GM21447 (cell line): ENCODE data around the gene OR4N5.
"Not testable (repeated sequence)": the region's sequence is repeated elsewhere in the genome, so short reads cannot be mapped to it uniquely, and the experiment has no call there.

ENCODE experiments used
- ATAC-seq: cut with Tn5 transposase; IDR thresholded peaks from one replicate; pipeline ENCODE4 v1.9.1; 2021; ENCODE audit not compliant: unreplicated experiment

The OR4N5 gene, protein sequence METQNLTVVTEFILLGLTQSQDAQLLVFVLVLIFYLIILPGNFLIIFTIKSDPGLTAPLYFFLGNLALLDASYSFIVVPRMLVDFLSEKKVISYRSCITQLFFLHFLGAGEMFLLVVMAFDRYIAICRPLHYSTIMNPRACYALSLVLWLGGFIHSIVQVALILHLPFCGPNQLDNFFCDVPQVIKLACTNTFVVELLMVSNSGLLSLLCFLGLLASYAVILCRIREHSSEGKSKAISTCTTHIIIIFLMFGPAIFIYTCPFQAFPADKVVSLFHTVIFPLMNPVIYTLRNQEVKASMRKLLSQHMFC

GRCh38 chr14:20138520-20138919 is at the start of gene OR4N5:
OR4N5 (plus strand) TSS chr14:20138820; CDS start chr14:20143736, 4,916 bp downstream.
- ATAC-seq: no peak

DNA sequence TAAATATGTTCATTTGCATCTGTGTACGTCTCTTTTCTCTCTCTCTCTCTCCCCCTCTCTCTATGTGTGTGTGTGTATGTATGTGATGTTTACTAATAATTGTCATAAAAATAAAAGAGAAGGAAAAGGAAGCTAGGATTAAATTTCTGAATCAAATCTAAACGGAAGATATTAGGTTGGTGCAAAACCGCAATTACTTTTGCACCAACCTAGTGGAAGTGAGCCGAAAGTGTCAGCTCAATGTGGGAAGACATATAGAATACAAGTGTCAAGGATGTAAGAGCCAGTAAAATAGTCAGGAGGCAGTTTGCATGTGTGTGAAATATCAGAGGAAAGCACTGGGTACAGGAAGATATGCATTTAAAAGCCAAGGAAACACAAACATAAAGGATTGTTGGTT is 46.6 kb upstream of the OR4N5 start:
- ATAC-seq: no peak

DNA sequence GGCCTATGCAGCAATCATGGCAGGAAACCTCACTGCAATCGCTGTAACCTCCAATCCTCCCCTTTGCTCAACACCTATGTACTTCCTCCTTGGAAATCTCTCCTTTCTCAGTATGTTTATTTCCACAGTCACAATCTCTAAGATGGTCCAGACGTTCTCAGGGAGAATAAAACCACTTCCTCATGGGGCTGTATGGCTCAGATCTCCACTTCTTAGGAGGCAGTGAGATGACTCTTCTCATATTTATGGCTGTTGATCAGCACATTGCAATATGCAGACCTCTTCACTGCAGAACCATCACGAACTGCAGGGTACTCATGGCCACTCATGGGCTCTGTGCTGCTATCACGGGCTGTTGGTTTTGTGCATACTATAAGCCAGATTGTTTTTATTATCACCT is 45.2 kb upstream of the OR4N5 start:
- no peak for ATAC-seq

GRCh38 chr14:20098926-20099770 is 39.5 kb upstream of the OR4N5 start:
- ATAC-seq: not testable (repeated sequence)

DNA sequence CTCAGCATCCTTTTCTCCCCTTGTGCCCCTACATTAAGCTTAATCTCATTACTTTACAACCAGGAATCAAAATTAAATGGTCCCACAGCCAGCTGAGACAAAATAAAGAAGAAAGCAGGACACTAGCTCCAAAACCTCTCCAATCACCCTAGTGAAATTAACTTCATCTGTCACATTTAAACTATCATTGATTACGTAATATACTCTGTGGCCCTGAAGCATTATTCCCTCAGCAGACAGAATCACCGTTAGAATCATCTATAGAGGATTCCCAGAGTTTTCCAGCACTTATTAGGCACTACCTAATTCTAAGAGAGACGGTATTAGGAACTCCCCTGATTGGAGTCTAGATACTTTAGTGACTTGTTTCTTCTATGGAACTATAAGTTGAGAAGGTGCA is 28.2 kb upstream of the OR4N5 start, which contains the start of gene OR4K17:
TSS of gene OR4K17 (plus strand) at position 302 of the 400 bp plus-strand sequence. CDS start 6,761 bp downstream, outside the sequence.
- no peak for ATAC-seq

- ATAC-seq: no peak
Measured at GRCh38 chr14:20112321-20112720, 26.3 kb upstream of the OR4N5 start.

DNA sequence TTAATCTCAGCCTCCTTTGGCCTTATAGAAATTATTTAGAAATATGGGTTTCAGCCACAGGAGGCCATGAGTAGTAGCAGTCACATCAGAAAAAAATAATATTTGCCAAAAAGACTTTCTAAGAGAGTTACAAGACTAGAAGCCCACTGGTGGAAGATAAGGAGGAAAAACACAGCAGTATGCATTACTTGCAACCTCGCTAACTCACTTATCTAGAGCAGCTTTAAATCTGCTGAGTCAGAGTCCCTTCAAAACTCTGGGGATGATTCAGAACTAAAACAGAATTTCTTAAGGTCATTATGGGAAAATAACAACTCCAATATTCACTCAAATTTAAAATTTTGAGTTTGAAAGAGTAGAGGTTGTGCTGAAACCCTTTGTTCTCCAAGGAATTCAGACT is 21.9 kb upstream of the OR4N5 start:
- no peak for ATAC-seq

- no peak for ATAC-seq
Measured at GRCh38 chr14:20118795-20119194, 19.8 kb upstream of the OR4N5 start.

DNA sequence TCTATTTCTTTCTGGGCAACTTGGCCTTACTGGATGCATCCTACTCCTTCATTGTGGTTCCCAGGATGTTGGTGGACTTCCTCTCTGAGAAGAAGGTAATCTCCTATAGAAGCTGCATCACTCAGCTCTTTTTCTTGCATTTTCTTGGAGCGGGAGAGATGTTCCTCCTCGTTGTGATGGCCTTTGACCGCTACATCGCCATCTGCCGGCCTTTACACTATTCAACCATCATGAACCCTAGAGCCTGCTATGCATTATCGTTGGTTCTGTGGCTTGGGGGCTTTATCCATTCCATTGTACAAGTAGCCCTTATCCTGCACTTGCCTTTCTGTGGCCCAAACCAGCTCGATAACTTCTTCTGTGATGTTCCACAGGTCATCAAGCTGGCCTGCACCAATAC is 5.3 kb downstream of the OR4N5 start:
- no peak for ATAC-seq

- ATAC-seq: no peak
Measured at GRCh38 chr14:20144820-20145219, 6.2 kb downstream of the OR4N5 start.

DNA sequence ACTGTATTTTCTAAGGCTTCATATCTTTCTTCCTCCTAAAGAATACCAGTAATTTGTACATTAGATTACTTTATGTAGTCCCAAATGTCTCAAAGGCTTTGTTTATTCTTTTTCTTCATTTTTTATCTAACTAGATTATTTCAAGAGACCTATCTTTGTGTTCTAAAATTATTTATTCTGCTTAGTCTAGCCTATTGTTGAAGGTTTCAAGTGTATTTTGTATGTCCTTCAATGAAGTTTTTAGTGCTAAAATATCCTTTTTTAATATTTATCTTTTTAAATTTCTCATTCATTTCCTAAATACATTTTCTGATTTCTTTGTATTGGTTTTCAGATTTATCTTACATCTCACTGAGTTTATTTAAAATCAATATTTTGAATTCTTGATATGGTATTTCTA is 25.8 kb downstream of the OR4N5 start:
- no peak for ATAC-seq

DNA sequence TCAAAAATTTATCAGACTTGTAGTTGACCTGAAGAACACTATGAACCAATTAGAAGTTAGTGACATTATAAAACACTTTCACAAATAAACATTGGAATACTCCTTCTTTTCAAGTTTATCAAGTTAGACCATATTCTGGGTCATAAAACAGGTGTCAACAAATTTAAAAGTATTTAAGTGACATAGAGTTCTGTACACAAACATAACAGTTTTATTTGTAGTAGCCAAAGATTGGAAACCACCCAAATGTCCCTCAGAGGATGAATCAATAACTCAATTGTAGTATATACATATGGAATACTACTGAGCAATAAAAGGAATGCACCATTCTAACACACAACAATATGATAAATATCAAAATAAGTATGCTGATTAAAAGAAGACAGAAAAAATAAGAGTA is 28.5 kb downstream of the OR4N5 start:
- no peak for ATAC-seq

DNA sequence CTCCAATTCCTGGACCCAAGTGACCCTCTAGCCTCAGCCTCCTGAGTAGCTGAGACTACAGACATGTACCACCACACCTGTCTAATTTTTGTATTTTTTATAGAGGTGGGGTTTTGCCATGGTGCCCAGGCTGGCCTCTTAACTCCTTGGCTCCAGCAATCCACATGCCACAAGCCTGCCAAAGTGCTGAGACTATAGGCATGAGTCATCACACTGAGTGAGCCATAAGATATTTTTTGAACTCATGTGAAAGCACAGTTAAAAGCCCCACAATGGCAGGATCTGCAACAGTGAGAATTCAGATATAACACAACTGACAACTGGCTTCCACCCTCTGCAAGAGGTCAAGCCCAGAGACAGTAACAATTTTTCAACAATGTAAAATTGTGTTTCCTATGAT is 31.2 kb downstream of the OR4N5 start:
- not testable (repeated sequence) for ATAC-seq

DNA sequence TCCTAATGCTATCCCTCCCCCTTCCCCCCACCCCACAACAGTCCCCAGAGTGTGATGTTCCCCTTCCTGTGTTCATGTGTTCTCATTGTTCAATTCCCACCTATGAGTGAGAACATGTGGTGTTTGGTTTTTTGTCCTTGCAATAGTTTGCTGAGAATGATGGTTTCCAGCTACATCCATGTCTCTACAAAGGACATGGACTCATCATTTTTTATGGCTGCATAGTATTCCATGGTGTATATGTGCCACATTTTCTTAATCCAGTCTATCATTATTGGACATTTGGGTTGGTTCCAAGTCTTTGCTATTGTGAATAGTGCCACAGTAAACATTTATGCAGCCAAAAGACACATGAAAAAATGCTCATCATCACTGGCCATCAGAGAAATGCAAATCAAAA is 35.6 kb downstream of the OR4N5 start:
- ATAC-seq: not testable (repeated sequence)

DNA sequence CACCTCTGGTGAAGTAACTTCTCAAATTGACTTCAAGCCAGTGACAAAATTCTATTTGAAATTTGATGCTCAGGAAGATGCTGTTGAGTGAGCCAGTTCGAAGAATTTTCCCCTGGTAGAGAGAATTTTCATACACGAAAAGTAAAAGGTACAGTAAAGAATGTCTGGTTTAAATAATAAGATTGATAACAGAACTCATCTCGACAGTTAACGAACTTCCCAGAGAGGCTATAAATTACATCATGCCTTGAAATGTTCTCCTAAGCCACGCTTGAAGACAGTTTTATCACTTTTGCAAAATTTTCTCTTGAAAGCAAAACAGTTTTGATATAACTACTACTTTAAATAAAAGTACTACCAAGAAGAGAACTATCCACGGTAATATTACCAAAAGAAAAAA is 37.7 kb downstream of the OR4N5 start:
- ATAC-seq: no peak

- ATAC-seq: no peak
Measured at GRCh38 chr14:20177433-20177974, 38.9 kb downstream of the OR4N5 start.

GRCh38 chr14:20179218-20179617 is 40.6 kb downstream of the OR4N5 start:
- ATAC-seq: no peak

DNA sequence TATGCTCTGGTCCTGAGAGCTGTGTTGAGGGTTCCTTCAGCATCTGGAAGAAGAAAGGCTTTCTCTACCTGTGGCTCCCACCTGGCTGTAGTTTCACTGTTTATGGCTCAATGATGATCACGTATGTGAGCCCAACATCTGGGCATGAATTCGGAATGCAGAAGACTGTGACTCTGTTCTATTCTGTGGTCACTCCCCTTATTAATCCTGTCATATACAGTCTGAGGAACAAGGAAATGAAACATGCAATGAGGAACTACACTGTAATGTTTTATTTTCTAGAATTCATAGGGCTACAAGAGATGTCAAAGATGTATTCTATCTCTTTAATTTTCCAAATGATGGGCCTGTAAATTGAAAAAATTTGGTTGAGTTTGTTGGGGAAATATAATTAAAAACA is 41.3 kb downstream of the OR4N5 start:
- no peak for ATAC-seq

GRCh38 chr14:20180486-20180885 is 41.9 kb downstream of the OR4N5 start:
- ATAC-seq: no peak

- ATAC-seq: no peak
Measured at GRCh38 chr14:20184181-20184580, 45.6 kb downstream of the OR4N5 start.

DNA sequence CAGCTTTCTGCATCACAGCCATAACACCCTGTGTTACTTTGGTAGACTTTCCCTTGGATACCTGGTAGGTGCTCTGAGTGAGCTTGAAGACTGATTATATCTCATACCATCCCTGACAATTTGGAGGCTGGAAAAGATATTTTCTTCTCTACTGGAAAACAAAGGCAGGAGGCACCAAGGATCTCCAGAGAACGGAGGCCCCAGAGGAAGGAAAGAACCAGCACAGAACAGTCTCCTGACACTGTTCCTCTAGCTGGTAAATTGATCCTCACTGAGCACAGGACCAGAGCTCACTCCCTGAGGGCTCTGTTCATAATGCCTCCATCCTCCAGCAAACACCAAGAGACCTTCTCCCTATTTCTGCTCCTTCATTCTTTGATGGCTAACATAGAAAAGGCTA is 52.0 kb downstream of the OR4N5 start, which contains the start of gene OR11G2:
TSS of gene OR11G2 (plus strand) at position 301 of the 400 bp plus-strand sequence. CDS start 6,542 bp downstream, outside the sequence.
- ATAC-seq: no peak

DNA sequence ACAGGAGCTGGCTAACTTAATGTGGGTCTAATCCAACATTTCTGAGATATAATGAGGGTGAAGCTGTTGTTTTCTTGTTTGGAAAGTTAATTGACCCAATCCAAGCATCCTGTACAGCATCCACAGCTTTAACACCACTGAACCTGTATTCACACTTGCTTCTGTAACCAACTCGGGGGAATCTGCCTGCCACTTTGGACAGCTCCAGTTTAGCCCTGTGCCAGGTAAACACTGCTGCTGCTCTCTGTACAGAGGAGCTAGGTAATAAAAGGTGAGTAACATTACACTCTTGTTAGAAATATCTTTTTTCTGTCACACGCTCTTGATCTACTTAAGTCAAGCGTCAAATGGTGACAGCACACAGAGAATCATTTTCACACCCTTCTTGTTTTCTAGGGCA is 52.8 kb downstream of the OR4N5 start:
- no peak for ATAC-seq
